HG03432 (cell line): ENCODE data around the gene CHCHD5.
"Not testable (repeated sequence)": the region's sequence is repeated elsewhere in the genome, so short reads cannot be mapped to it uniquely, and the experiment has no call there.

Experiments
- ATAC-seq: cut with Tn5 transposase; IDR thresholded peaks from one replicate; pipeline ENCODE4 v1.9.1; 2021; ENCODE audit warnings: mild to moderate bottlenecking, moderate library complexity; ENCODE audit not compliant: unreplicated experiment

Gene CHCHD5

GRCh38 chr2:112585873-112586464 lies 1.6 kb downstream of the CHCHD5 start:
- ATAC-seq = no peak

DNA sequence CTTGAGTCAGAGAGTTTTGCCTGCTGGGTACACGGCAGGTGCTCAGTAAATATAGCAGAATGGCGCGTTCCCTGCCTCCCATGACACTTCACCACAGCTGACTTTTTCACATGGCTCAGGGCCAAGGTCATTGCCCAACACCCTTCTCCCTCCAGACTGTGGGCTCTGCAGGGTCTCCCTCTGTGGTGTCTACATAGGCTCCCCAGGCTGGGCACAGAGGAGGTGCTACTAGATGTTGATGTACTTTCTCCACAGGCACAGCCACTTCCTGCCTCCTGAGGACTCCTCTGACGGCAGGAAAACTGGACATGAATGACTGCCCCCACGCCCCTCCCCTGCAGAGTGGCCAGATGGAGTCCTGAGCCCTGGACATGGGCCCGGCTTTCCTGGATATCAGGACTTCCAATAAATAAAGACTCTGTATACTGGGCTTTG lies 4.2 kb downstream of the CHCHD5 start:
- no peak for ATAC-seq

GRCh38 chr2:112591413-112591812 lies 7.0 kb downstream of the CHCHD5 start:
- no peak for ATAC-seq

DNA sequence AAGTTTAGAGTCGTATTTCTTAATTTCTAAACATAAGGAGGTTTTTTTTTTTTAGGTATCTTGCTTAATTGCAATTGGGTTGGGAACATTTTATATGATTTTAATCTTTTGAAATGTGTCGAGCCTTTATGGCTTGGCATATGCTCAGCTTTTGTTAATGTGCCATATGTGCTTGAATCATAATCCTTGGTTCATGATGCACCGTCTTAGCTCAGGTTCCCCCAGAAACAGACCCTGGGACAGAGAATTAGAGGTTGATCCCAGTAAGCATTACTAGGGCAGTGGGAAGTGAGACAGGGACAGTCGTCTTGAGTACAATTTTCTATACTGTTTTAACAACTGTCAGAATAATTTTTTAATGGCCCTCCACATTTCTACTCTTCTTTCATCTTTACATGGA lies 9.3 kb downstream of the CHCHD5 start:
- ATAC-seq = no peak

DNA sequence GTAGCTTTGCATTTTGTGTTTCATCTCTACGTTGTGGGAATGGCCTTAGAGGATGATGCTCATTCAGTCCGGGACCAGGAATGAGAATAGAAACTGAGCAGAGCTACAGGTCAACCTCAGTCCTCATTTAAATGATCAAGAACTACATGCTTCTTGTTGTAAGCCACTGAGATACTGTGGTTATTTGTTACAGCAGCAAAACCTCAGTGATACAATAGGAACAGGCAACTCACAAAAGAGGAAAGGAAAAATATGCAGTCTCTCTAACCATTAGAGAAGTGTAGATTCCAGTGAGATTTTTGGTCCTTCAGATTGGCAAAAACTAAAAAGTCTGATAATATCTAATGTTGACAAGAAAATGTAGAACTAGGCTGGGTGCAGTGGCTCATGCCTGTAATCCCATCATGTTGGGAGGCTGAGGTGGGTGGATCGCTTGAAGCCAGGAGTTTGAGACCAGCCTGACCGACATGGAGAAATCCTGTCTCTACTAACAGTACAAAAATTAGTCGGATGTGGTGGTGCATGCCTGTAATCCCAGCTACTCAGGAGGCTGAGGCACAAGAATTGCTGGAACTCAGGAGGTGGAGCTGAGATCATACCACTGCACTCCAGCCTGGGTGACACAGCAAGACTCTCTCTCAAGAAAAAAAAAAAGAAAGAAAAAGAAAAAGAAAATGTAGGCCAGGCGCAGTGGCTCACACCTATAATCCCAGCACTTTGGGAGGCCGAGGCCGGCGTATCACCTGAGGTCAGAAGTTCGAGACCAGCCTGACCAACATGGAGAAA lies 13.3 kb downstream of the CHCHD5 start:
- ATAC-seq = no peak

DNA sequence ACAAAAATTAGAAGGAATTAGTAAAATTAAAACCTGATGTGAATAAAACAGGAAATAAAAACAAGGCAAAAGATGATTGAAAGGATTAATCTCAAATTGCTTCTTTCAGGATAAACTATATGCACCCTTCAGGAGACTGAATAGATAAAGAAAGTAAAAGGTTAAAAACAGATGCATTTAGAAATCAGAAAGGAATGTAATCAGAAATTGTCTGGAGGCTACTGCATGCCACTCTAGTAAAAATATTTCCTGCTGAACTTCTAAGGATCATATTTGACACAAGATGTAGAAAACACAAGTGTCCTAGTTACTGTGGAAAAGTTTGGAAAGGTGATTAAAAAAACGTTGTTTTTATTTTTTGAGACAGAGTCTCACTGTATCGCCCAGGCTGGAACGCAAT lies 16.2 kb downstream of the CHCHD5 start:
- no peak for ATAC-seq

DNA sequence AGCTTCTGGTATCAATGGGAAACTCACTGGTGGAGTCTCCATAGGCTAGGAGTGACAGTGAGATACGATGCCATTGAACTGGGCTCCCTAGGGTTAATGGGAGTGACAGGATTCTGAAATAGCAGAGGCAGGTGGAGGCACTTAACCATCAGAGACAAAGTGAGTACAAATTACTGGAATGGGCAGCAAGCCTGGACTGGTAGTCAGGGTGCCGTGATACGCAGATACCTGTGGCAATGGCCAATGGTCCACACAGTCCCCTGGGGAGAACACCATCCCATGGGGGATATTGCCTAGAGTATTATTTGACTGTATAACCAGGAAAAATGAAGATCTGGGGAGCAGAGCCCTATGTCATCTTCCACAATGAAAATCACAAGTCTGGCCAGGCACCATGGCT lies 17.3 kb downstream of the CHCHD5 start:
- no peak for ATAC-seq

- ATAC-seq = no peak
Observed at GRCh38 chr2:112602917-112603316, 18.5 kb downstream of the CHCHD5 start.

GRCh38 chr2:112603731-112604130 lies 19.3 kb downstream of the CHCHD5 start:
- ATAC-seq = no peak

GRCh38 chr2:112604952-112605351 lies 20.5 kb downstream of the CHCHD5 start:
- no peak for ATAC-seq

DNA sequence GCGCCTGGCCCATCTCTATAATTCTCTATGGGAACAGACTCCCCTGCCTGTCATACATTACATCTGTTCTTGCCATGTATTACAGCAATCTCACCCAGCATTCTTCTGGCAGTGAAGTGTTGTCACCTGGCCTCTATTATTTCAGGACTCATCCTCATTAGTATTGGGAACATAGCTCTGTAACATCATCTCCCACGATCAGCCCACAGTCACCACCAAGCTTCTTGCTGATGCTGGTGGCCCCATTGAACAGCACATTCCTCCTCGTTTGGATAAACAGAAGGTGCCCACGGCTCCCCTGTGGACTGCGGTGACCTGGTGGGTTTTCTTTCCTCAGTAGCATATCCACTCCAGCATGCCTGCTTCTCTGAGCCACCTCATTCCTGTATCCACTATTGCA lies 21.5 kb downstream of the CHCHD5 start:
- ATAC-seq = no peak

DNA sequence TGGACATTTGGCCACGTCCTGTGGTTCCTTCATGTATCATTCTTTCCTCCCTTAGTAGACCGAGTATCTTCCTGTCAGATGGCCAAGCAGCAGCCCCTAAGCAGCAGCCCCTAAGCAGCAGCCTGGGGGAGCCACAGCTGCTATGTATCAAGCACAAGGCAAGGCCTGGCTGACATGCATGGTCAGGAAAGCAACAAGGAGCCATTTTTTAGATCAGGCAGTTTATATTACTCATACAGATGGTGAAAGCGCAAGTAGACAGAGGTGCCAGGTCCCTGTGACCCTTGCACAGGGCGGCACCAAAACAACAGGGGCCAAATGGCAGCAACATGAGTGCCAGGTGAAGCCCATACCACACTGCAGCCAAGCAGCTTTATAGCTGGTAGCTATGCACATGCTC lies 22.1 kb downstream of the CHCHD5 start:
- ATAC-seq = no peak

GRCh38 chr2:112607680-112608438 lies 23.4 kb downstream of the CHCHD5 start:
- no peak for ATAC-seq

- ATAC-seq = not testable (repeated sequence)
Observed at GRCh38 chr2:112609320-112609719, 24.9 kb downstream of the CHCHD5 start.

DNA sequence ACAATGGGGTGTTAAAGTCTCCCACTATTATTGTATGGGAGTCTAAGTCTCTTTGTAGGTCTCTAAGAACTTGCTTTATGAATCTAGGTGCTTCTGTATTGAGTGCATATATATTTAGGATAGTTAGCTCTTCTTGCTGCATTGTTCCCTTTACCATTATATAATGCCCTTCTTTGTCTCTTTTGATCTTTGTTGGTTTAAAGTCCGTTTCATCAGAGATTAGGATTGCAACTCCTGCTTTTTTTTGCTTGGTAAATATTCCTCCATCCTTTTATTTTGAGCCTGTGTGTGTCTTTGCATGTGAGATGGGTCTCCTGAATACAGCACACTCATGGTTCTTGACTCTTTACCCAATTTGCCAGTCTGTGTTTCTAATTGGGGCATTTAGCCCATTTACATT lies 27.9 kb downstream of the CHCHD5 start:
- ATAC-seq = not testable (repeated sequence)

DNA sequence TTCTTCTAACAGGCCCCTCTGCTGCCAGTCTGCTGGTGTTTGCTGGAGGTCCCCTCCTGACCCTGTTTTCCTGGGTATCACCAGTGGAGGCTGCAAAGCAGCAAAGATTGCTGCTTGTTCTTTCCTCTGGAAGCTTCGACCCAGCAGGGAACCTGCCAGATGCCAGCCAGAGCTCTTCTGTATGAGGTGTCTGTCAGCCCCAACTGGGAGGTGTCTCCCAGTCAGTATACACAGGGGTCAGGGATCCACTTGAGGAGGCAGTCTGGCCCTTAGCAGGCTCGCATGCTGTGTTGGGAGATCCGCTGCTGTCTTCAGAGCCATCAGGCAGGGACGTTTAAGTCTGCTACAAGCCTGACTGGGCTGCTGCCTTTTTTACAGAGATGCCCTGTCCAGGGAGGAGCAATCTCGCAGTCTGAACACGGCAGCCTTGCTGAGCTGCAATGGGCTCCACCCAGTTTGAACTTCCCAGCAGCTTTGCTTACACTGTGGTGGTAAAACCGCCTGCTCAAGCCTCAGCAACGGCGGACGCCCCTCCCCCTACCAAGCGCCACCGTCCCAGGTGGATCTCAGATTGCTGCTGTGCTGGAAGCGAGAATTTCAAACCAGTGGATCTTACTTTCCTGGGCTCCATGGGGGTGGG lies 29.9 kb downstream of the CHCHD5 start:
- no peak for ATAC-seq

DNA sequence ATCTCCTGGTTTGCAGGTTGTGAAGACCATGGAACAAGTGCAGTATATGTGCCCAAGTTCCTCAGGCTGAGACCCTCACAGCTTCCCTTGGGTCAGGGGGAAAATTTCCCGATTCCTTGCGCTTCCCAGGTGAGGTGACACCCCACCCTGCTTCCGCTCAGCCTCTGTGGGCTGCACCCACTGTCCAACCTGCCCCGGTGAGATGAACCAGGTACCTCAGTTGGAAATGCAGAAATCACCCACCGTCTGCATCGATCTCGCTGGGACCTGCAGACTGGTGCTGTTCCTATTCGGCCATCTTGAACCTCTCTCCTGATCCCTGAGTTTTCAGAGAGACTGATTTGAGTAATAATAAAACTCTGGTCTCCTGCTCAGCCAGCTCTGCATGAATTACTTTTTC lies 30.6 kb downstream of the CHCHD5 start:
- ATAC-seq = no peak

DNA sequence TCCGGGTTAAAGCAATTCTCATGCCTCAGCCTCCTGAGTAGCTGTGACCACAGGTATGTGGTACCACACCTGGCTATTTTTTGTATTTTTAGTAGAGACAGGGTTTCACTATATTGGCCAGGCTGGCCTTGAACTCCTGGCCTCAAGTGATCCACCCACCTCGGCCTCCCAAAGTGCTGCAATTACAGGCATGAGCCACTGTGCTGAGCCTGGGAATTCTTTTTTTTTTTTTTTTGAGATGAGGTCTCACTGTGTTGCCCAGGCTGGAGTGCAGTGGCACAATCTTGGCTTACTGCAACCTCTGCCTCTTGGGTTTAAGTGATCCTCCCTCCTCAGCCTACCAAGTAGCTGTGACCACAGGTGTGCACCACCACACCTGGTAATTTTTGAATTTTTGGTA lies 31.4 kb downstream of the CHCHD5 start:
- ATAC-seq = not testable (repeated sequence)

- ATAC-seq = no peak
Observed at GRCh38 chr2:112618383-112618782, 34.0 kb downstream of the CHCHD5 start.

DNA sequence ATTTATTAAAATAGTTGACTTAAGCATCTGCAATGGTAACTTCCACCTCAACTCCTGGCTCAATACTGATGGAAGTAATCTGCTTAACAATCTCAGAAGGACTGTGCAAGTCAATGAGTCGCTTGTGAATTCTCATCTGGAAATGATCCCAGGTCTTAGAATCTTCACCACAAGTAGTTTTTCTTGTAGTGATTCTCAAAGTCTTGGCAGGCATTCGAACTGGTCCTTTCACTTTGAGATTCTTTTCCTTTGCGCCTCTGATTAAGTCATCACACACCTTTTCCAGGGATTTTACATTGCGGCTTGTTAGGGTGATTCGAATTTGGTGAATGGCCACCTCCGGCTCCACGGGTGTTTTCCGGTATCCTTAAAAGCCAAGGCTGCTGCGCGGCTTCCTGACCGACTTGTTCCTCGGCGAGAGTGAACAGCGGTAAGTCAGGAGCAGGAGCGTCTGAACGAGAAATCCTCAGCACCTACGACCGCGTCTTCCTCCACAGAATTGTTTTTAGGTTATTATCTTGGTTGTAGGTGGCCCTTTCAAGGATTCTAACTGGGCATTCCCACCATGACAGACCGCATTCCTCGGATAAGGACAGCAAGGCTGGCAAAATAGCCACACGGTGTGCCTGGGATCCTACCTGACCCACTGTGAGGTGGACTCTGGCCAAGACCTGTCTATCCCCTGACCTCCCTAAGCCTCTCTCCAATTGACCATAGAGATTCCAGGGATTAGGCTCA lies 37.5 kb downstream of the CHCHD5 start:
- no peak for ATAC-seq

DNA sequence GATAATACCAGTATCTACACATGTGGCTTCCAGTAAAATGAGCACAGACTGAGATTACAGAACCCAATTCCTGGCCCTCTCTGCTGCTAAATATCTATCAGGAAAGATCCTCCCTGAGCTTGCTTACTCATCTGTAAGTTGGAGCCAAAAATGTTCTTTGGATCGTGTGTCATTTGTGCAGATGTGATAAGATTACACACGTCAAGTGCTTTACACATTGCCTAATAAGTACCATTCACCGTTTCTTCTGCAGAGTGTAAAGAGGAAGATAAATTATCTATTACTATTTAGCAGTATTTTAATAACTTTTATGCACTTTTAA lies 38.1 kb downstream of the CHCHD5 start:
- no peak for ATAC-seq
